Measurements from ENCODE around the gene DENND4A. TPM values are rescaled to one million over a fixed set of nuclear protein-coding genes. Genes with fewer than 3 reads are reported as not detected.
A peak's percentile ranks its signal among the peaks of the same experiment; 100 is the strongest.
"Not testable (repeated sequence)": the region's sequence is repeated elsewhere in the genome, so short reads cannot be mapped to it uniquely, and the experiment has no call there.

The DENND4A gene
- total RNA-seq, 1 donor from 2014 or later, result 87.2 TPM

- no peak for FAIRE-seq
- DNase-seq (ENCODE audit: low spot score in 2 of 2), result no peak
Measured at GRCh38 chr15:65644282-65644681, 147.8 kb downstream of the DENND4A start.

- FAIRE-seq (no peak), DNase-seq (ENCODE audit: low spot score in 2 of 2) (no peak)
Measured at GRCh38 chr15:65642594-65642993, 149.5 kb downstream of the DENND4A start.

DNA sequence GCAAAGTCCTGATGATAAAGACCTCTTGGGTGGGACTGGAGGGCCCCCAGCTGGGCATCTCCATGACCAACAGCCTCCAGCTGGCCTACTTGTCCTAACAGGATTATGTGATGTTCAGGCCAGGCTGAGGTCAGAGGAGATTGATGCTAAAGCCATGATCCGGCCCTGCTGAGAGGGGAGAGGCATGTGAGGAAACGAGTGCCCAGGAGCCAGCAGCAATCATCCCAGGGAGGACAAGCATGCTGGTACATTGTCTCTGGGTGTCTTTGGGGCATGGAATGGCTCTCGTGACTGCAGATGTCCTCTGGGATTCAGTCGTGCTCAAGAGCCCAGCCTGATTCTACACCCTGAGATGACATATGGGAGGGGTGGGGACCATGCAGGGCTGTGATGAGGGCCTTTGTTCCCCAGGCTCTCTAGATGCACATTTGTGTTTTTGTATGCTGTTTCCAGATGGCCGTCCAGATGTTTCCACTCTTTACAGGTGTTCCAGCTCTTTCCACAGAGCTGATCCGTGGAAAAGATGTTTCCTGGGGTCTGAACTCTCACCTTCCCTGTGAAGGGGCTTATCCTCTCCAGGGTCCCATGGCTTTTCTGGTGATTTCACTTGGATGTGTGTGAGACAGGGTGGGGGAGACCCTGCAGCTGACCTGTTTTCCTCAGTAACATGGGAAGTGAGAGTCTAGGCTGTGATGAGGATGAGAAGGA lies 150.2 kb downstream of the DENND4A start:
- DNase-seq (ENCODE audit: low spot score in 2 of 2), result no peak
- no peak for FAIRE-seq

GRCh38 chr15:65639509-65639908 lies 152.6 kb downstream of the DENND4A start:
- no peak for DNase-seq (ENCODE audit: low spot score in 2 of 2)
- no peak for FAIRE-seq

DNA sequence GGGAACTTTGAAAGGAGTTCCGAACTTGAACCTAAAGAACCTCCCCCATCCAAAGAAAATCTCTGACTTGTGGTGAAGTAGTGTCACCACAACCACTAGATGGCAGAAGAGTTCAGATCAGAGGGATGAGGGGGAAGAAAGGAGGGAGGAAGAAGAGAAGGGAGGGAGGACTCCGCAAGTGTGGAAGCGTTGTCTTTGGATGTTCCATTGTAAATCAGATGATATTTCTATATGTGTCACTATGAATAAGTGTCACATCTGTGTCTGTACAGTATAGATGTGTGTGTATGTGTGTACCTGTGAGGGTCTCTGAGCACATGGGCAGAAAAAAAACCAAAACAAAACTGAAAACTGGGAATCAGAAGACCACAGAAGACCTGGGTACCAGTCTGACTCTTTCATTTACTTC lies 153.4 kb downstream of the DENND4A start:
- FAIRE-seq, result peak; percentile 77
- peak; percentile 41 to 76 for DNase-seq (ENCODE audit: low spot score in 2 of 2)

GRCh38 chr15:65638109-65638508 lies 154.0 kb downstream of the DENND4A start:
- no peak for FAIRE-seq
- DNase-seq (ENCODE audit: low spot score in 2 of 2), result no peak

DNA sequence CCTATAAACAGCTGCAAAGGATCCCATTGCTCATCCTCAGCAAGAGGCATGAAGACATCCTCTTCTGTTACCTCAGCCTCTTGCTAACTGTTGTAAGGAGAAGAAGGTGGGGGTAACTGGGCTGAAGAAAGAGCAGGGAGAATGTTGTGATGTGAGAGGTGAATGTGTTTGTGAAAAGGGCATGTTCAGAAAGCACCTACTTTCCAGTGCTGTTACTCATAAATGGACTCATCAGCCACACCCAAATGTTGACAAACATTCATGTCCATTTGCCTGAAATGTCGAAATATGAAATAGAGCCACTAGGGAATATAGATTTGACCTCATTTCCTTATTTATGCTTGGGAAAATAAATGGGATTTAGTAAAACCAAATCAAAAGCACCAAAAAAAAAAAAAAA lies 157.7 kb downstream of the DENND4A start:
- FAIRE-seq, result no peak
- no peak for DNase-seq (ENCODE audit: low spot score in 2 of 2)

DNA sequence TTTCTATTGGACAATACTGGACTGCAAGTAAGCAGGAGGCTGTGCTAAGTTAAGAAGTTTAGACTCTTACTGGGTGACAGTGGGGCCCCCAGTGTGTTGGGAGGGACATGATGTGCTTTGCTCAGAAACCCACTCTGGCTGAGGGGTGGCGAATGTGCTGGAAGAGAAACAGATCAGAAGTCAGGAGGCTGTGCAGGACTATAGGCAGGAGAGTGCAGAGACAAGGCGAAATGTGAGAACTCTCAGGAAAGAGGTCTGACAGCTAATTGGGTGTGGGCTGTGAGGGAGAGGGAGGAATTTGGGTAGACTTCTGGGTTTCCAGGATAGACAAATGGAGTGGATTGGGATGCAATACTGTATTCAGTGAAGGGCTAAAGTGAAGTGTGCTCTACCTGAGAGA lies 158.3 kb downstream of the DENND4A start:
- DNase-seq (ENCODE audit: low spot score in 2 of 2) (no peak), FAIRE-seq (no peak)

- no peak for FAIRE-seq
- no peak for DNase-seq (ENCODE audit: low spot score in 2 of 2)
Measured at GRCh38 chr15:65632780-65633375, 159.2 kb downstream of the DENND4A start.

- DNase-seq (ENCODE audit: low spot score in 2 of 2) (no peak), FAIRE-seq (no peak)
Measured at GRCh38 chr15:65631503-65631902, 160.6 kb downstream of the DENND4A start.

- DNase-seq (ENCODE audit: low spot score in 2 of 2) (no peak), FAIRE-seq (no peak)
Measured at GRCh38 chr15:65630760-65631159, 161.3 kb downstream of the DENND4A start.

- DNase-seq (ENCODE audit: low spot score in 2 of 2) (no peak), FAIRE-seq (no peak)
Measured at GRCh38 chr15:65629548-65629947, 162.5 kb downstream of the DENND4A start.

- DNase-seq (ENCODE audit: low spot score in 2 of 2), result no peak
- no peak for FAIRE-seq
Measured at GRCh38 chr15:65626856-65627255, 165.2 kb downstream of the DENND4A start.

DNA sequence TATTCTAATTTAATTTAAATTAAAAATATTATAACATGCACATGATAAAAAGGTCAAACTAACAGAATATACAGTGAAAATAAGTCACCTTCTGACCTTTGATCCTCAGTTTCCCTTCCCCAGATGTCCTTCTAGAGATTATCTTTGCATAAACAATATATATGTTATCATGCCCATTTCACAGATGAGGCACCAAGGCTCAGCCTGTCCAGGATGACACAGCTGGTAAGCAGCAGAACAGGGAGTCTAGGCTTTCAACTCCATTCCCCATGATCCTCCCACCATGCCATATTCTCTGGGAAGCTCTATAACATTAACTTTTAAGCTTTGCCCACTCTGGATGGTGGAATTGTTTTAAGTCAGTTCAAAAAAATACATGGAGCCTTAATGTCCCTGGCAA lies 169.0 kb downstream of the DENND4A start:
- DNase-seq (ENCODE audit: low spot score in 2 of 2) (no peak), FAIRE-seq (no peak)

DNA sequence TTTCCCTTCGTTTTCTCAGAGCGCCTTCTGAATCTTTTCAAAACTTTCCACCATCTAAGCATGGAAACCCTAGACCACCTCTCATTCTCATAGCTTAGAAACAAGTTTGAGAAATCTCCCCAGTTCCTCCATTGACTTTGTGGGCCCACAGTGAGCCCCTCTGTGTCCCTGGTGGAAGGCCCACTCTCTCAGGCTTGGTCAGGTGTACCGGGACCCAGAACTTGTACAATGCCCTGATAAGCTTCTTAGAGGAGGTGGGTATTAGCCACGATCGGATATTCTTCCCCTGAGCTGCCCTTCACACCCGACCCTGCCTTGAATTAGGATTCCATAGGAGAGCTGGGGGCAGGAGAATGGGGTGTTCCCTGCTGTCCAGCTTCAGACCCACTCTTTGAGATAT lies 170.5 kb downstream of the DENND4A start, which contains the start of gene SLC24A1:
SLC24A1 (plus strand) TSS at position 301 of the 400 bp plus-strand sequence. CDS start 2,143 bp downstream, outside the sequence.
- DNase-seq (ENCODE audit: low spot score in 2 of 2), result no peak
- FAIRE-seq, result no peak

DNA sequence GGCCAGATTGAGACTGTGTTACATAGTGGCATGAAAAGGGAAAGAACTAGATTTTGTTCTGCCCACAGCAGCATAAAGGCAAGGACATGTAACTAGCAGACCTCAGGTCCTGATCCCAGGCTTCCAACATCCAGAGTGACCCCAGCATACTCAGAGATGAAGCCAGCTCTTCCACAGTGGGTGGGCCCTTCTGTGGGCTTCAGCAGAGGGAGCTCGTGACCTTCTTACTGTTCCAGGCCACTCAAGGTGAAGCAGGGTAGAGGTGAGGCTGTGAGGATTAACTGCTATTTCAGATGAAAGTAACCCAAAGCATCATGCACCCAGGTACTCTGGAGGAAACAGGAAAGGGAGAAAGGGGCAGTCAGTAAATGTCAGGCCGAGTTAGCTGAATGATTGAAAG lies 171.3 kb downstream of the DENND4A start:
- DNase-seq (ENCODE audit: low spot score in 2 of 2), result no peak
- FAIRE-seq, result no peak

- FAIRE-seq (no peak), DNase-seq (ENCODE audit: low spot score in 2 of 2) (no peak)
Measured at GRCh38 chr15:65619626-65620290, 172.3 kb downstream of the DENND4A start.

DNA sequence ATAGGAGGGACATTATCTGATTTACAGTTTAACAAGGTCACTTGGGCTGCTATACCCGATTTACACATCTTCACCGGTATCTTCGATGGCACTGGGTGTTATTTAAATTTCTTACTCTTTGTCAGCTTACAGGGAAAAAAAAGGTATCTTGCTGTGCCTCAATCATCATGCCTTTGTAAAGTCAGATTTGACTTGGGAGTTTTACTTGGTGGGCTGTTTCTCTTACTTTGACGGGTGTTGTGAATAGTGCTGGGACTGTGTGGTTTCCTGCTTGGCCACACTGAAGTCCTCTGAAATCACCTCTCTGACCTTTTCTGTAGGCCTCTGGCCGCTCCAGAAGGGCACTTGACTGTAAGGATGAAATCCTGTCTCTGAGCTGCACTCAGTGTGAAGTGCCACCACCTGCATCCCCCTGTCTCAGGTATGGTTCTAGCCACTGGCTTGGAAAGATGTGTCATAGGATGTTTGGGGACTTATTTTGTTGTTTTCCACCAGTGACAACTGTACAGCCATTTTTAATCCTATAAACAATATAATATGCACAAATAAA lies 173.5 kb downstream of the DENND4A start:
- no peak for FAIRE-seq
- no peak for DNase-seq (ENCODE audit: low spot score in 2 of 2)

GRCh38 chr15:65615887-65616286 lies 176.2 kb downstream of the DENND4A start:
- FAIRE-seq; DNase-seq (ENCODE audit: low spot score in 2 of 2): not testable (repeated sequence)

DNA sequence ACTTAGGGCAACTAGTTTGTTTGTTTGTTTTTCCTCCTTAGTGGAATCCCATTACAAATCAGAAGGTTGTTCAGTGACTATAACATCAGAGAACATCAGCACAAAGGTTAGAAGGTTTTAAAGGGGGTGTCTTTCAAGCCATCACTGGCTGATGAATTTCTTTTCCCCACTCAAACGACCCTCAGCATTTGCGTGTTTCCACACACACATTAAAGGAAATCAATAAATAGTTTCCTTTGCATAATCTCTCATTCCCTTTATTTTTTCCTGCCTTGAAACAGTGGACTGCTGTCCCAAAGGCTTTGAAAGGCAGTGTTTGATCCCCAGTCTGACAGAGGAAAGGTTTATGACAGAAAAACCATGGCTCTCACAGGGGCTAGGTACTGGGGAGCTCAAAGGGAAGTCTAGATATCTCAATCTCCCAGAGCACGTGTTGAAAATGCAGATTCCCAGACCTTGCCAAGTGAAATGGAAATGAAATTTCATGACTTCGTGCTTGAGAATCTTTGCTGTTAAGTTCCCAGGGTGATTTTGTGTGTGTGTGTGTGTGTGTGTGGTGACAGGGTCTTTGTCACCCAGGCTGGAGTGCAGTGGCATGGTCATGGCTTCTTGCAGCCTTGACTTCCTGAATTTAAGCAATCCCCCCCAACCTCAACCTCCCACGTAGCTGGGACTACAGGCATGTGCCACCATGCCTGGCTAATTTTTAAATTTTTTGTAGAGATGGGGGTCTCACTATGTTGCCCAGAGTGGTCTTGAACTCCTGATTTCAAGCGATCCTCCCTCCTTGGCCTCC lies 178.9 kb downstream of the DENND4A start:
- DNase-seq (ENCODE audit: low spot score in 2 of 2) (no peak), FAIRE-seq (no peak)

DNA sequence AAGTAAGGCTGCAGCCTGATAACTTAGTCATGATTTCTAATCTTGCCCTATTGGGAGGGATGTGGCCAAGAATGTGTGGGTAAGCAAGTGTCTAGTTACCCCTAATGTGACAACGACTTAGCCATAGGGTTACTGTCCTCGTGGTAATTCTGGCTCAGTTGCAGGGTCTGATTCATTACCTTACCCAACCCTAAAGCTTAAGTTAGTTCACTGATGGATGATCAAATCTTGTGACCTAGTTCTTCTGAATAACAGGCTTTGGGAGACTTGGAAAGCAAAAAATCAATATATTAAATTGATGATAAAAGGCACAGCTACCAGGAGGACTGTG lies 179.5 kb downstream of the DENND4A start:
- no peak for FAIRE-seq
- no peak for DNase-seq (ENCODE audit: low spot score in 2 of 2)
